ENCODE results near the gene DNAAF5.

GRCh38 chr7:802500-803242, 76.2 kb downstream of the DNAAF5 start:
- TF ChIP-seq POLR2A (IDR thresholded peaks at IDR 0.05; ENCODE audit: low read depth, low read length) (no peak), POLR2AphosphoS5 (IDR thresholded peaks at IDR 0.05; ENCODE audit: low read depth, low read length) (no peak), TAF1 (IDR thresholded peaks at IDR 0.05; ENCODE audit: low read depth, low read length) (no peak), SPI1 (IDR thresholded peaks at IDR 0.05; ENCODE audit: low read depth, low read length) (no peak), PAX5 (IDR thresholded peaks at IDR 0.05; ENCODE audit: insufficient read depth, low read length, severe bottlenecking) (no peak)
